Nucleus accumbens (tissue), 56 donors: ENCODE data around the gene HOXB6.

Source experiments
- DNase-seq, 56 donors: peaks; one replicate each; lab custom pipeline; 2025; lab: John Stamatoyannopoulos, UW

Gene HOXB6

DNA sequence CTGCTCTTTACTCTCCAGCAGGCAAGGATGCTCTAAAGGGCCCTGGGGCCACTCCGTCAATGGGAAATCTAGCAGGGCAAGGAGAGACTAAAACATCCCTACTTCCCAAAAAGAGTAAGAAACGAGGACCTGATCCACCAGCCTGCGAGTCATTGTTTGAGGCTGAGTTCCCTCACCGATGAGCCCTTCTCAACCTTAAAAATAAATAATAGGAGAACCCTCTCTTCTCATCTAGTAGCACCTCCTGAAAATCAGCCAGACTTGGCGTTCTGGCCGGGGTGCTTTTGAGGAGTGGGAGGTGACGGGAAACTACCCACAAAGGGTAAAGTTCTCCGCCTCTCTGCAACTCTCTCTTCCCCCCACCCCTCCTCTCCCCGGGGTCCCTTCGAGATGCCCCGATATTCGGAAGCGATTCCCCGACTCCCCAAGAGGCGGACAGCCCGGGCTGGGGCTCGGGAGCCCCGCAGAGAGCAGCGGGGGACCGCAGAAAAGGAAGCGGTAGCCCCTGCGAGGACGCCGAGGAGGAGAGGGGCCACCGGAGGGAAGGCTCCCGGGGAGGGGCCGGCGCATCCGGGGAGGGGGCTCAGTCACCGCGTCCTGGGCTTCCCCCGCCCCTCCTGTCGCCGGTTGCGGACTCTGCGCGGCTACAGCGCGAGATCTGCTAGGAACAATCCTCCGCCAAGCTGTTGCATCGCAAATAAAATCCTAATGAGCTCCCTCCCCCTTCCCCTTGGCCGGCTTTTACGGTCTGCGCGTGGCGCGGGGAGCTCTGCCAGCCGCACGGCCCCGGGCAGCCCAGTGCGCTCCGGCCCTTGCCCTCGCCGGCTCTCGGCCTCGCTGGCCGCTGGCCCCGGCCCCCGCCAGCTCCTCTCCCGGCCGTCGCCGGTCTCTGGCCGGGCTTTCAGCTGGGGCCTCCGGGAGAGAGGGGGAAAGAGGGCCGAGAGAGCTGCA lies 20.0 kb upstream of the HOXB6 start:
- DNase-seq: peak in 3 of 56 donors; percentile 6 to 8 (median 8)

DNA sequence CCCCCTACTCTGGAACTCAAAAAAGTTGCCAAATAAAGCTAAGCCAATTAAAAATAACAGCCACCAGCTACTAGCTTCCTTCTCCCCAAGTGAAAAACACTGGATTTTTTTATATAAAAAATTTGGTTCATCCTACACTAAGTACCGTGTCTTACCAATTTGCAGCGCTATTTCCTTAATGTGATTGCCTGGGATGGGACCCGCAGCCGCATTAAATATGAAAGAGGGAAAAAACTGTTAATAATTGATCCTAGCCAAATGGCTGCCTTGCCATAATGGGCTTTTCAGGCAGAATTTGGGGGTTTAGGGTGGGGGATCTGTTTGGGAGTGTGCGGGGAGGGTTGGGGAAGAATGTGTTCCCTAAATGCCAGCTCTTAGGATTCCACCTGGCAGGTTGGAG lies 19.3 kb upstream of the HOXB6 start:
- no peak for DNase-seq

DNA sequence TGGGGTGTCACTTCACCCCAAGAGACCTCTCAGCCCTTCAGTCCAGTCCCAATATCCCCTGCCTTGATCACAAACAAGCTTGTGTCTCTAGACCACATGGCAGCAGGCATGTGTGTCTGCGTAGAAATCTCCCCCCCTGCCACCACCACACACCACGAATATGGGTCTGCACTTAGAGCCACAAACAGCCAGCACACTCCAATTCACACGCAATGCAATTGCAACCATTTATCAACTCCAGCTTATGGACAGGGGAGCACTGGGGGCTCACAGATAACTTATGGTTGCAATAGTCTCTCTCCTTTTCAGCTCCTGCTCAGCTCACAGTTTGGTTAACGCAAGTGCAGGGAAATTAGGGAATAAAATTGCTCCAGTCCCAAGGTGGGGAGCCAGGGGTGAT lies 18.8 kb upstream of the HOXB6 start:
- no peak for DNase-seq

DNA sequence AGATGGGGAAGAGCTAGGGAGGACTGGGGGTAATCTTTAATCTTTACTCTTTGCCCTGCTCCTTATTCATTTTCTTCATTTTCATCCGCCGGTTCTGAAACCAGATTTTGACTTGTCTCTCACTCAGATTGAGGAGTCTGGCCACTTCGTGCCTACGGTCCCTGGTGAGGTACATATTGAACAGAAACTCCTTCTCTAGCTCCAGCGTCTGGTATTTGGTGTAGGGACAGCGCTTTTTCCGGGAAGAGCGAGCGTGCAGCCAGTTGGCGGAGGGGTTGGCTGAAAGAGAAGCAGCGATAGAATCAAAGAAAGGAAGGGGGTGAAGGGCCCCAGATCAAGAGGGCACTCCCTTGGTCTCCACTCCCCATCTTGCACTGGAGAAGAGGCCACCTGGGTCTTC lies 18.1 kb upstream of the HOXB6 start:
- no peak for DNase-seq

DNA sequence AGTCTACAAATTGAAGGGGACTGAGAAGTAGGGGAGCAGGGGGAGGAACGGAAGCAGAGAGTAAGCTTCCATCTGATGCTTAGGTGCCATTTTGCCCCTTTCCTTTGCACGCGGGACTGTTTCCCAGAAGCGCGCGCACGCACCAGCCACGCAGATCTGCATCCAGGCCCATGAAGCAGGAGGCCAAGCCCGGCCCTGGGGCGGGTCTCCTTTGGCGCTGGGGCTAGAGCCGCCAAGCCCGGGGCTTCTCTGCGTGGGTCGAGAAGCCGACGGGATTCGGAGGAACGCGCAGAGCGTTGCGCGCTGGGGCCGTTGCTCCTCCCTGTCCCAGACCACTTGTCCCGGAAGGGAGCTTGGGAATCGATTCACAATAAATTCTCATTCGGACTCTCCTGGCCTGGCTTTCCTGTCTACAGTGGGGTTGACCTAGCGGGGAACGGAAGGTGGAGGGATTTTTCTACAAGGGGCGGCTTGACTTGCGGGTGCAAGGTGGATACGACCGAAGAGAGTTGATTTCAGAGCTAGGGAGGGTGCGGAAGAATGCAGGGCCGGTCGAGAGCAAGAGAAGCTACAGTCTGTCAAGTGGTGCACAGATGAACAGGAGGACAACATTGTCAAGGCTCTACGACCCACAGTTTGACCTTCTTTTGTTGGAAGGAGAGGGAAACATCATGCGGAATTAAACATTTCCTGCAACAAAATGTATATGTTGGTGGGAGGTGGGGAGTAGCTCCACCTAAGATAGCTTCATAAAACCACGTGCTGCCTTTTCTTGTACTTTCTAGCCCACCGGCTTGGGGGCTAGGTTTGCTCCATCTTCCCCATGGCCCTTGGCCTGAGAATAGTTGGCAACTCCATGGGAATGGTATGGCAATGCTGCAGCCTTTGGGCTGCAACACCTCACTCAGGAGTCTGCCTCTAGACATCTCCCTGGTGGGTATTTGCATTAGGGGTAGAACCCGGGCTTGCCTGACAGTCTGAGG lies 16.9 kb upstream of the HOXB6 start:
- DNase-seq: no peak

- no peak for DNase-seq
These were observed 15.8 kb upstream of the HOXB6 start for GRCh38 chr17:48620461-48621139.

DNA sequence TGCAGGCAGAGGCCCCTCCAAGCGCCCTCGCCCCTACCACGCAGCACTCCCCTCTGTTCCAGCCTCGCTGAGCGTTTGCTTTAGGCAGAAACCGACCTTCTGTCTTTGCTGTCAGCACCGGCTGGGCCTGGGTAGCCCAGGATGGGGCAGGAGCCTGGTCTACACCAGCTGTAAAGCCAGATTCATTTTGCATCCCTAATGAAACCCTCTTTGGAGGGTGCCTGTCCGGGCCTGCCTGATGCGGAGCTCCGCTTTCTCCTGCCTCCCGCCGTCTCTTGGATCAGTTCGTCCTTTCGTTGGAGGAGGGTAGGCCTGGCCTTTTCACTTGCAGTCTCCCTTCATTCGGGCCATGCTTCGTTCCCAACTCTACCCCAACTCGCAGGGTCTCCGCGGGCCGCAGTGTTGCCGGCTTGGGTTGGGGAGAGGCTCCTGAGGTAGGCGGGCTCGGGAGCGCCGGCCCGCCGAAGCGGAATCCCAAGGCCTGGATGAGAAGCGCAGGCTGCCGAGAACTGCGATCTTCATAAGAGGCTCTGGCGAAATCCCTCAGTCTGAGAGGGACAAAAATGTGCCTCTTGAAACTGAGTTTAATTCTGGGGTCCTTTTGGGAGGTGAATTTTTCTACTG lies 15.2 kb upstream of the HOXB6 start:
- no peak for DNase-seq

DNA sequence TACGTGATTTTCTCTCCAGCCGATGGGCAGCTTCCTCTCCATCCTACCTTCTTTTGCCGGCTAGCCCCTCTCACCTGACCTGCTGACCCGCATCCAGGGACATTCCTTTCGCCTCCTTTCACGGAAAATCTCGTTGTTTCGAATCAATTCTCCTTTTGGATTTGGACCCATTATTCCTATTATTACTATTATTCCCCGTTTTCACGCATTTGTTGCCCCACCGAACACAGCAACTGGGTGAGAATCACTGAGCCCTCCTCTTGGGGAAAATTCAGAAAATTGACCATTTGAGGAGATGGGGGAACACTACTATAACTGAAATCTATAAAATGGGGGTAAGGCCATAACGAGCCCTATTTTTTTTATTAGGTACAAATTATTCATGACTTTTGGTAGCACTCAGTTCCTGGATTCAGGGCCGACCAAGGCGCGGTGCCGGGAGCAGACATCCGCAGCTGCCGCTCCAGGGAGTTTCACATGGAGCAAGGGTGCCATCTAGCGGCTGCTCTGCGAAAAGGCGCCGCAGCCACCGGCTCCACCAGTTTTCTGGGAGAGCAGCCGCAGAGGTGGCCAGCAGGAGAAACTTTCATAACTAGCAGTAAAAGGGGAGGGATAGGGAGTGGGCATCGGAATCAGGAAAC lies 13.6 kb upstream of the HOXB6 start:
- peak in 54 of 56 donors; percentile 5 to 91 (median 60) for DNase-seq

GRCh38 chr17:48617471-48618255 lies 12.9 kb upstream of the HOXB6 start:
- DNase-seq: no peak

- DNase-seq: no peak
These were observed 12.1 kb upstream of the HOXB6 start for GRCh38 chr17:48616717-48617470.

DNA sequence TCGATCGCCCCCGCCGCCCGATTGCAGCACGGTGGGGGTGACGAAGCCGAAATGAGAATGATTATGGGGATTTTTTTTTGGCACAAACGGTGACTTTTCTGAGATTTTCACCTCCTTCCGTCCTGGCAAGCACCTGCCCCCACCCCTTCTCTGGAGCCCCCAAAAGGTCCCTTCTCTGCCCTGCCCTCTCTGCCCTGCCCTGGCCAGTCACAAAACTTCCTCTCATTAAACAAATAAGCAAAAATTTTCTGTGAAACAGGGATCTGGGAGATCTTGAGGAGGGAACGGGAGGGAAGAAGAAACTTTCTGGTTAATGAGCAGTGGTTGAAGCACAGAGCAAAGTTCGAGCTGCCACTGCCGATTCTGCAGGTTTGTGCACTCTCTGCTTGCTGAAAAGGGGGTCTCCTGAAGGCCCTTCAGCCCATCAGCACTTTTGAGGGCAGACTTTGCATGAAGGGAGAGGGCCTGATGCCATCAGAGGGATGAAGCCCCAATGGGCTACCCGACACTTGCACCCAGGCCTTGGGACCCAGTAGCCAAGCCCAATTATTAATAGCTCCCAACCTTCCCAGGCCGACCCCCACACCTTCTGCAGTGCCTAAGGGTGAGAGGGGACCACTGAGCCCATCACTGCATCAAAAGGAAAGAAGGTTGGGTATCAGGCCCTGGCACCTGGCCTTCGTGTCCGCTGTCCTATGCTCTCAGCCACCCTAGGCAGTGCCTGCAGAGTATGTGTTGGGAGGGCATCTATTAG lies 11.4 kb upstream of the HOXB6 start:
- no peak for DNase-seq

GRCh38 chr17:48615047-48615962 lies 10.5 kb upstream of the HOXB6 start, which contains the start of gene HOXB8:
Gene HOXB8, minus strand, starts transcription at chr17:48615292. Its CDS starts 588 bp downstream, at chr17:48614704.
- no peak for DNase-seq

- DNase-seq: no peak
These were observed 9.3 kb upstream of the HOXB6 start for GRCh38 chr17:48613862-48614694.

DNA sequence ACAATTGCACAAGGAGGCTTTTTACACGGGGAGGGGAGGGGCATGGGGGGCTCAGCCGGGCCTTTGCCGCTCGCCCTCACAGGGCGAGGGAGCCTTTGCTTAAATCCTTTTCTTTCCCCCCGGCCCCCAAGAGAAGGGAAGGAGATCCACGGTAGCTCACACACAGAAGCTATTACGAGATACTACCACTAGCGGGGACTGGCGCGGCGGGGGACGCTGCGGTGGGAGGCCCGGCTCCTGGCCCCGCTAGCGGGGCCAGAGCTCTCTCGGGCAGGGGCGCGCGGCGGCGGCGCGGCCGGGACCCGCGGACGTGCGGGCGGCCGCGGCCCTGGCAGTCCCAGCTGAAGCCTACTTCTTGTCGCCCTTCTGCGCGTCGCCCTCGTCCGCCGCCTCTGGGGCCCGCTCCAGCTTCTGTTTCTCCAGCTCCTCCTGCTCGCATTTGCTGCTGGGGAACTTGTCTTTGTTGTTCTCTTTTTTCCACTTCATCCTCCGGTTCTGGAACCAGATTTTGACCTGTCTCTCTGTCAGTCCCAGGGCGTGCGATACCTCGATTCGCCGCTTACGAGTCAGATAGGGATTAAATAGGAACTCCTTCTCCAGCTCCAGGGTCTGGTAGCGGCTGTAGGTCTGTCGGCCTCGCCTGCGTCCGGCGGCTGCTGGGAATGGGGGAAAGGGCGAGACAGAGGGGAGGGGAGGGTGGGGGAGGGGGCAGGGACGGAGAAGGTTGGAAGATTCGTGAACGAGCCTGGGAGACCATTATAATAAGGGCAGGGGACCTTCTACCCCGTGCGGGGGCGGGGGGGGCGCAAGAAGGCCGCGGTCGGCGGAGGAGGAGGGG lies 8.3 kb upstream of the HOXB6 start:
- DNase-seq: no peak
